Esophagus muscularis mucosa (tissue), 4 donors: ENCODE measurements around the gene ABR. TPM values are rescaled to one million over a fixed set of nuclear protein-coding genes. Genes with fewer than 3 reads are reported as not detected.

Experiments
- DNase-seq: peaks from one replicate; pipeline ENCODE4 v3.0.0-alpha.2; 2017; ENCODE audit errors: extremely low spot score
- H3K27ac ChIP-seq, 4 donors: fragments of 200-600 bp; sonication (generic); replicated peaks in 1 of 4; 1 replicate in 3 of 4; 2 replicates in 1 of 4; pipeline ENCODE4 v1.5.1; 2016 to 2019; ENCODE audit warnings: mild to moderate bottlenecking in 1 of 4
- H3K27me3 ChIP-seq, 4 donors: fragments of 200-600 bp; sonication (generic); one replicate each; pipeline versions ENCODE4 v1.5.1 to v1.6.0; 2016 to 2019
- H3K36me3 ChIP-seq, 4 donors: fragments of 200-600 bp; sonication (generic); one replicate each; pipeline ENCODE4 v1.5.1; 2016 to 2019
- H3K4me1 ChIP-seq, 4 donors: fragments of 200-600 bp; sonication (generic); one replicate each; pipeline ENCODE4 v1.5.1; 2016 to 2019
- H3K4me3 ChIP-seq, 4 donors: fragments of 200-600 bp; sonication (generic); 1 replicate in 2 of 4; 2 replicates in 2 of 4; pipeline ENCODE4 v1.5.1; 2016 to 2019; ENCODE audit warnings: mild to moderate bottlenecking in 4 of 4, moderate library complexity in 1 of 4
- H3K9me3 ChIP-seq, 4 donors: fragments of 200-600 bp; sonication (generic); 1 replicate in 3 of 4; 2 replicates in 1 of 4; pipeline ENCODE4 v1.5.1; 2016 to 2019
- EP300 ChIP-seq: sonication (generic); formaldehyde crosslinking; IDR thresholded peaks from one replicate; pipeline ENCODE4 v1.6.1; 2017; ENCODE audit warnings: antibody characterized with exemption
- POLR2A ChIP-seq: fragments of 450-650 bp; IDR thresholded peaks from one replicate; pipeline ENCODE4 v1.6.1; 2017; ENCODE audit warnings: antibody characterized with exemption, moderate library complexity, mild to moderate bottlenecking, low read depth
- POLR2AphosphoS5 ChIP-seq, 2 donors: sonication (generic); formaldehyde crosslinking; IDR thresholded peaks; one replicate each; pipeline ENCODE4 v1.6.1; 2017; ENCODE audit warnings: antibody characterized with exemption in 2 of 2
- WGBS: methylation state at CpG from one replicate; pipeline ENCODE4 v1.1.5; 2018; 5-methylcytosine and 5-hydroxymethylcytosine counted together
- intact Hi-C: fragments of 100-400 bp; cut with DNase I; formaldehyde crosslinking; loops from one replicate; pipeline ENCODE4 v1.15.1; 2023
- total RNA-seq, 4 donors: library from RNA; depleted of rRNA; stranded (reverse); fragments of >200 nt; gene quantifications; one replicate each; pipeline versions ENCODE4 v1.1.0 to v1.2.1, GENCODE V29; 2016
- TF ChIP-seq, protein P1 (sequence below), 3 experiments: fragments of 200-600 bp in 2 of 3; fragments of 450-650 bp in 1 of 3; sonication (generic) in 2 of 3; IDR thresholded peaks; one replicate each; pipeline ENCODE4 v1.5.1; 2017 to 2019; ENCODE audit warnings: antibody characterized with exemption in 3 of 3, mild to moderate bottlenecking in 2 of 3, moderate library complexity in 1 of 3

Gene ABR
- total RNA-seq, 4 donors from 2014 or later = 98.4 to 142 (median 114) TPM

DNA sequence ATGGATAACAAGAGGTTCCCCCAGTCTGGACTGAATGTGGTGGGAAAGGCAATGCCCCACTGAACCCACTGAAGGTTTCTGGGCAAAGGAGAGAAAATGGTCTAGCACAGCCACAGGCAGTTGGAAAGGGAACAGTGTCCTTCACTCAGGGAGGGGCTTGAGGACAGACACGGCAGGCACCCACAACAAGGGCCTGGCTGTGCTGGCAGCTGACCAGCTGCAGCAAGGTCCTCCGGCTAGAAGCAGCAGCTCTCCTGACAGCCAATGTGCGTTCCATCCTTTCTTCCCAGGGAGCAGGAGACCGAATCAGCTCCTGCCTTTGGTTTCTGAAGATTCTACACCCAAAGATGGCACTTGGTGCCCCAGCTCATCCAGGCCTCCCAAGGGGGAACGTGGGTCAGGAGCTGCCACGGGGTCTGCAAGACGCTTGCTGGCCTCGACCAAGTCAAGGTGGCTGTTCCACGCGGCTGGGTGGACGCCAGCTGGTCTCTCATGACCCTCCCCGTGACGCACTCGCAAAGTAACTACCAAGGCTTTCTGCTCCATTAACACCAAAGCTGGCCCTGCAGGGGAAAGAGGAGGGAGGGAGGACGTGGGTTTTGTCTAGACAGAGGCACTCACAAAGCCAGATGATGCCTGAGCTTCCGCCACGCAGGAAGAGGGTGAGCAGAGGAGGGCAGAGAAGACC, 11.1 kb downstream of the ABR start:
- no peak for TF ChIP-seq POLR2A
- no peak for TF ChIP-seq POLR2AphosphoS5 (IDR thresholded peaks at IDR 0.05)
- TF ChIP-seq, protein P1, sequence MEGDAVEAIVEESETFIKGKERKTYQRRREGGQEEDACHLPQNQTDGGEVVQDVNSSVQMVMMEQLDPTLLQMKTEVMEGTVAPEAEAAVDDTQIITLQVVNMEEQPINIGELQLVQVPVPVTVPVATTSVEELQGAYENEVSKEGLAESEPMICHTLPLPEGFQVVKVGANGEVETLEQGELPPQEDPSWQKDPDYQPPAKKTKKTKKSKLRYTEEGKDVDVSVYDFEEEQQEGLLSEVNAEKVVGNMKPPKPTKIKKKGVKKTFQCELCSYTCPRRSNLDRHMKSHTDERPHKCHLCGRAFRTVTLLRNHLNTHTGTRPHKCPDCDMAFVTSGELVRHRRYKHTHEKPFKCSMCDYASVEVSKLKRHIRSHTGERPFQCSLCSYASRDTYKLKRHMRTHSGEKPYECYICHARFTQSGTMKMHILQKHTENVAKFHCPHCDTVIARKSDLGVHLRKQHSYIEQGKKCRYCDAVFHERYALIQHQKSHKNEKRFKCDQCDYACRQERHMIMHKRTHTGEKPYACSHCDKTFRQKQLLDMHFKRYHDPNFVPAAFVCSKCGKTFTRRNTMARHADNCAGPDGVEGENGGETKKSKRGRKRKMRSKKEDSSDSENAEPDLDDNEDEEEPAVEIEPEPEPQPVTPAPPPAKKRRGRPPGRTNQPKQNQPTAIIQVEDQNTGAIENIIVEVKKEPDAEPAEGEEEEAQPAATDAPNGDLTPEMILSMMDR (IDR thresholded peaks at IDR 0.05) = no peak
- no peak for TF ChIP-seq EP300
- no peaks in the 10 kb centered on the region for H3K9me3 ChIP-seq
- intact Hi-C loops = no loop called here
- 92% methylated on average over 16 of the region's 17 CpGs for WGBS
- H3K27me3 ChIP-seq = no peaks in the 10 kb centered on the region
- H3K27ac ChIP-seq = no peak overlapping the region
- peaks cover 33 to 49% (median 40%) of the 10 kb centered on the region in 4 donors for H3K4me1 ChIP-seq
- H3K36me3 ChIP-seq = peaks cover 0 to 18% (median 2%) of the 10 kb centered on the region in 4 donors
- H3K4me3 ChIP-seq = no peak overlapping the region
- no peak for DNase-seq

GRCh38 chr17:1166276-1166675, 13.5 kb downstream of the ABR start:
- intact Hi-C loops = no loop called here
- no peak for TF ChIP-seq EP300
- TF ChIP-seq, protein P1 (IDR thresholded peaks at IDR 0.05) = no peak
- TF ChIP-seq POLR2A = no peak
- TF ChIP-seq POLR2AphosphoS5 (IDR thresholded peaks at IDR 0.05) = no peak
- Histone ChIP-seq H3K4me3 (no peak overlapping the region), H3K9me3 (no peaks in the 10 kb centered on the region), H3K27ac (no peak overlapping the region), H3K36me3 (peaks cover 0 to 18% (median 2%) of the 10 kb centered on the region in 4 donors), H3K27me3 (no peaks in the 10 kb centered on the region), H3K4me1 (peaks cover 26 to 35% (median 28%) of the 10 kb centered on the region in 4 donors)
- no peak for DNase-seq
- 73% methylated on average over 7 of the region's 11 CpGs for WGBS

- H3K27ac ChIP-seq = peak overlapping the region in 1 of 4 donors; percentile 10
These were observed 13.9 kb downstream of the ABR start for GRCh38 chr17:1165836-1166235.

GRCh38 chr17:1164935-1165556, 14.7 kb downstream of the ABR start:
- H3K9me3 ChIP-seq = no peaks in the 10 kb centered on the region
- intact Hi-C loops = no loop called here
- no peak for DNase-seq
- no peak for TF ChIP-seq POLR2AphosphoS5 (IDR thresholded peaks at IDR 0.05)
- TF ChIP-seq EP300 = no peak
- no peak for TF ChIP-seq POLR2A
- TF ChIP-seq, protein P1 (IDR thresholded peaks at IDR 0.05) = no peak
- WGBS = 68% methylated on average over 8 of the region's 12 CpGs
- peaks cover 0 to 18% (median 2%) of the 10 kb centered on the region in 4 donors for H3K36me3 ChIP-seq
- H3K4me3 ChIP-seq = no peak overlapping the region
- H3K4me1 ChIP-seq = peaks cover 25 to 27% (median 26%) of the 10 kb centered on the region in 4 donors
- peak overlapping the region in 1 of 4 donors; percentile 23 for H3K27ac ChIP-seq
- no peaks in the 10 kb centered on the region for H3K27me3 ChIP-seq

More at GRCh38 chr17:1165836-1166235, 13.9 kb downstream of the ABR start:
- Histone ChIP-seq H3K9me3 (no peaks in the 10 kb centered on the region), H3K36me3 (peaks cover 0 to 18% (median 2%) of the 10 kb centered on the region in 4 donors), H3K4me1 (peaks cover 25 to 31% (median 27%) of the 10 kb centered on the region in 4 donors), H3K27me3 (no peaks in the 10 kb centered on the region), H3K4me3 (no peak overlapping the region)
- intact Hi-C loops = no loop called here
- no peak for TF ChIP-seq POLR2A
- TF ChIP-seq, protein P1 (IDR thresholded peaks at IDR 0.05) = no peak
- DNase-seq = no peak
- WGBS = 91% methylated on average over 16 of the region's 19 CpGs
